Smooth muscle cell (in vitro differentiated cells): Measurements from ENCODE around the gene GLIPR1L1. TPM values are rescaled to one million over a fixed set of nuclear protein-coding genes. Genes with fewer than 3 reads are reported as not detected.

Experiments used
- DNase-seq: peaks from one replicate; lab custom pipeline; 2025; ENCODE audit not compliant: unreplicated experiment; lab: John Stamatoyannopoulos, UW
- H2AFZ ChIP-seq: fragments of 200-600 bp; sonication (generic); 2 replicates; pipeline ENCODE4 v1.6.0; 2016; ENCODE audit warnings: antibody characterized with exemption, low read depth, mild to moderate bottlenecking
- H3F3A ChIP-seq: fragments of 200-600 bp; sonication (generic); 2 replicates; pipeline ENCODE4 v1.6.0; 2017; ENCODE audit warnings: antibody characterized with exemption, low read depth
- H3K27ac ChIP-seq: fragments of 200-600 bp; sonication (generic); 2 replicates; pipeline ENCODE4 v1.5.1; 2016; ENCODE audit warnings: low read depth, mild to moderate bottlenecking
- H3K27me3 ChIP-seq: fragments of 200-600 bp; sonication (generic); 2 replicates; pipeline ENCODE4 v1.6.1; 2016; ENCODE audit warnings: low read depth, mild to moderate bottlenecking
- H3K36me3 ChIP-seq: fragments of 200-600 bp; sonication (generic); 2 replicates; pipeline ENCODE4 v1.5.1; 2016; ENCODE audit warnings: low read depth
- H3K4me1 ChIP-seq: fragments of 200-600 bp; sonication (generic); 2 replicates; pipeline ENCODE4 v1.5.1; 2016; ENCODE audit warnings: low read depth
- H3K4me2 ChIP-seq: fragments of 200-600 bp; sonication (generic); 2 replicates; pipeline ENCODE4 v1.6.0; 2016; ENCODE audit warnings: mild to moderate bottlenecking
- H3K4me3 ChIP-seq: fragments of 200-600 bp; sonication (generic); 2 replicates; pipeline ENCODE4 v1.5.1; 2016; ENCODE audit warnings: mild to moderate bottlenecking
- H3K79me2 ChIP-seq: fragments of 200-600 bp; sonication (generic); 2 replicates; pipeline ENCODE4 v1.6.0; 2016; ENCODE audit warnings: low read depth, mild to moderate bottlenecking
- H3K9ac ChIP-seq: fragments of 200-600 bp; sonication (generic); 2 replicates; pipeline ENCODE4 v1.6.0; 2016; ENCODE audit warnings: low read depth
- H3K9me3 ChIP-seq: fragments of 200-600 bp; sonication (generic); replicated peaks from 2 replicates; pipeline ENCODE4 v1.5.1; 2016; ENCODE audit warnings: low read depth
- H4K20me1 ChIP-seq: fragments of 200-600 bp; sonication (generic); 2 replicates; pipeline ENCODE4 v1.6.0; 2016; ENCODE audit warnings: low read depth
- WGBS: methylation state at CpG from one replicate; pipeline ENCODE4 v1.1.7; 2016; ENCODE audit warnings: low lambda C conversion rate; 5-methylcytosine and 5-hydroxymethylcytosine counted together
- polyA plus RNA-seq: library from polyadenylated mRNA; unstranded; fragments of >200 nt; fragmentation: Nextera tagmentation; extraction: Ambion mirVana; gene quantifications from 2 replicates; pipeline ENCODE4 v1.2.1, GENCODE V29; 2016
- total RNA-seq: library from RNA; depleted of rRNA; stranded (reverse); fragments of >200 nt; gene quantifications from 2 replicates; pipeline ENCODE4 v1.2.3, GENCODE V29; 2014
- TF ChIP-seq, protein P1 (sequence below): fragments of 200-600 bp; sonication (generic); IDR thresholded peaks from 2 replicates; pipeline ENCODE4 v1.5.1; 2017; ENCODE audit warnings: borderline replicate concordance, mild to moderate bottlenecking, antibody characterized with exemption; ENCODE audit not compliant: insufficient read depth, poor library complexity, severe bottlenecking

The GLIPR1L1 gene
- total and polyA plus RNA-seq, 2 experiments from 2014 or later, result not detected

GRCh38 chr12:75354011-75354410 is 19.5 kb downstream of the GLIPR1L1 start:
- H3K4me1 ChIP-seq, result no peaks in the 10 kb centered on the region
- H3K27me3 ChIP-seq, result no peaks in the 10 kb centered on the region
- no peak overlapping the region for H3K4me3 ChIP-seq
- H3K79me2 ChIP-seq, result no peaks in the 10 kb centered on the region
- no peak for DNase-seq
- no peaks in the 10 kb centered on the region for H3K9me3 ChIP-seq
- H3K4me2 ChIP-seq, result no peak overlapping the region
- H3F3A ChIP-seq, result no peaks in the 10 kb centered on the region
- H3K9ac ChIP-seq, result no peak overlapping the region
- no peaks in the 10 kb centered on the region for H4K20me1 ChIP-seq
- no peak overlapping the region for H3K27ac ChIP-seq
- H3K36me3 ChIP-seq, result no peaks in the 10 kb centered on the region
- no peak overlapping the region for H2AFZ ChIP-seq
- TF ChIP-seq, protein P1, sequence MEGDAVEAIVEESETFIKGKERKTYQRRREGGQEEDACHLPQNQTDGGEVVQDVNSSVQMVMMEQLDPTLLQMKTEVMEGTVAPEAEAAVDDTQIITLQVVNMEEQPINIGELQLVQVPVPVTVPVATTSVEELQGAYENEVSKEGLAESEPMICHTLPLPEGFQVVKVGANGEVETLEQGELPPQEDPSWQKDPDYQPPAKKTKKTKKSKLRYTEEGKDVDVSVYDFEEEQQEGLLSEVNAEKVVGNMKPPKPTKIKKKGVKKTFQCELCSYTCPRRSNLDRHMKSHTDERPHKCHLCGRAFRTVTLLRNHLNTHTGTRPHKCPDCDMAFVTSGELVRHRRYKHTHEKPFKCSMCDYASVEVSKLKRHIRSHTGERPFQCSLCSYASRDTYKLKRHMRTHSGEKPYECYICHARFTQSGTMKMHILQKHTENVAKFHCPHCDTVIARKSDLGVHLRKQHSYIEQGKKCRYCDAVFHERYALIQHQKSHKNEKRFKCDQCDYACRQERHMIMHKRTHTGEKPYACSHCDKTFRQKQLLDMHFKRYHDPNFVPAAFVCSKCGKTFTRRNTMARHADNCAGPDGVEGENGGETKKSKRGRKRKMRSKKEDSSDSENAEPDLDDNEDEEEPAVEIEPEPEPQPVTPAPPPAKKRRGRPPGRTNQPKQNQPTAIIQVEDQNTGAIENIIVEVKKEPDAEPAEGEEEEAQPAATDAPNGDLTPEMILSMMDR, result no peak

DNA sequence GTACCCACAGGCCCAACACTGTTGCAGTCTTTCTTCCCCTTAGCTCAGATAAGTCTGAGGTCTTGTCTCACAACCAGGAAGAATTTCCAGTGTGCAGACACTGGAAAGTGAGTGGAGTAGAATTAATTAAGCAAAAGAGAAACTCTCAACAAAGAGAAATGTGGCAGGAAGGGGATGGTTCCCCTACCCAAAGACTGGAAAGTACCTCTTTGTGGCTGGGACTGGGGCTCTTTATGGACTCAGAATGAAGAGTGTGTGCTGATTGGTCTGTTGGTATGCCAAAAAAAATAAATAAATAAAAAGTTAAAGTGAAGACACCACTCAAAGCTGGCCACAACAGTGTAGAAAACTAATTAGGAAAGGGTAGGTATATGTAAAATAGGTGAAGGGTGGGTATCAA is 26.4 kb downstream of the GLIPR1L1 start:
- no peaks in the 10 kb centered on the region for H3K27me3 ChIP-seq
- no peaks in the 10 kb centered on the region for H4K20me1 ChIP-seq
- H3K4me1 ChIP-seq, result no peaks in the 10 kb centered on the region
- no peak overlapping the region for H3K4me2 ChIP-seq
- H3K9me3 ChIP-seq, result no peaks in the 10 kb centered on the region
- H2AFZ ChIP-seq, result no peak overlapping the region
- H3K27ac ChIP-seq, result no peak overlapping the region
- H3K36me3 ChIP-seq, result no peaks in the 10 kb centered on the region
- TF ChIP-seq, protein P1, result no peak
- H3K9ac ChIP-seq, result no peak overlapping the region
- no peaks in the 10 kb centered on the region for H3K79me2 ChIP-seq
- no peak for DNase-seq
- no peaks in the 10 kb centered on the region for H3F3A ChIP-seq
- no peak overlapping the region for H3K4me3 ChIP-seq

- Histone ChIP-seq H3K9ac (no peak overlapping the region), H4K20me1 (no peaks in the 10 kb centered on the region), H3K36me3 (no peaks in the 10 kb centered on the region), H3K4me2 (no peak overlapping the region), H3K79me2 (no peaks in the 10 kb centered on the region), H2AFZ (no peak overlapping the region), H3K27ac (no peak overlapping the region), H3F3A (no peaks in the 10 kb centered on the region), H3K9me3 (no peaks in the 10 kb centered on the region), H3K4me3 (no peak overlapping the region), H3K27me3 (no peaks in the 10 kb centered on the region), H3K4me1 (no peaks in the 10 kb centered on the region)
- no peak for DNase-seq
- WGBS, result 84% methylated on average over 1 of the region's 1 CpG
- TF ChIP-seq, protein P1, result no peak
Observed at GRCh38 chr12:75361408-75361807, 26.9 kb downstream of the GLIPR1L1 start.

DNA sequence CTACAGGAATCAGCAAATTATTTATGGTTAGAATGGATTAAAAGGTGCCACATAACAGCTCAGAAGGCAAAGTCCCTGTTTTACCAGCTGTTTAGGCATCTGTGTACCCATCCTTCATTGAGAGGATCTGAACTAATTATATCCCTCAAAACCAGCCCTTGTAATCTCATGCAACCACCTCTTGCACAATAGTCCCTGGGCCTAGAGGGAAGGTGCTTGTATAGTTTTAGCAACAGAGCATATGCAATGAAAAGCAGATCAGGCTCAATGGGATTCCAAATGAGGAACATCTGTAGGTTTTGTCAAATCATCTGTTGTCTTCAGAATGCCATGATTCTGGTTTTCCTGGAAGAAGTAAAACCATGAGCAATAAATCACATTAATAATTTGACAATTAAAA is 30.4 kb downstream of the GLIPR1L1 start:
- no peaks in the 10 kb centered on the region for H3K79me2 ChIP-seq
- H2AFZ ChIP-seq, result no peak overlapping the region
- no peaks in the 10 kb centered on the region for H3F3A ChIP-seq
- H3K9me3 ChIP-seq, result no peaks in the 10 kb centered on the region
- no peaks in the 10 kb centered on the region for H3K36me3 ChIP-seq
- H3K4me1 ChIP-seq, result no peaks in the 10 kb centered on the region
- no peak overlapping the region for H3K27ac ChIP-seq
- no peak overlapping the region for H3K9ac ChIP-seq
- no peaks in the 10 kb centered on the region for H3K27me3 ChIP-seq
- TF ChIP-seq, protein P1, result no peak
- H3K4me2 ChIP-seq, result no peak overlapping the region
- no peak overlapping the region for H3K4me3 ChIP-seq
- H4K20me1 ChIP-seq, result no peaks in the 10 kb centered on the region
- no peak for DNase-seq
